Pons (tissue), 1 donor: ENCODE measurements around the gene ZBP1.

ENCODE experiments used
- DNase-seq: peaks from one replicate; pipeline ENCODE4 v3.0.0-alpha.2; 2016; ENCODE audit warnings: low spot score

The ZBP1 gene, protein sequence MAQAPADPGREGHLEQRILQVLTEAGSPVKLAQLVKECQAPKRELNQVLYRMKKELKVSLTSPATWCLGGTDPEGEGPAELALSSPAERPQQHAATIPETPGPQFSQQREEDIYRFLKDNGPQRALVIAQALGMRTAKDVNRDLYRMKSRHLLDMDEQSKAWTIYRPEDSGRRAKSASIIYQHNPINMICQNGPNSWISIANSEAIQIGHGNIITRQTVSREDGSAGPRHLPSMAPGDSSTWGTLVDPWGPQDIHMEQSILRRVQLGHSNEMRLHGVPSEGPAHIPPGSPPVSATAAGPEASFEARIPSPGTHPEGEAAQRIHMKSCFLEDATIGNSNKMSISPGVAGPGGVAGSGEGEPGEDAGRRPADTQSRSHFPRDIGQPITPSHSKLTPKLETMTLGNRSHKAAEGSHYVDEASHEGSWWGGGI

GRCh38 chr20:57620274-57620990, at the start of gene ZBP1:
ZBP1 (minus strand) TSS chr20:57620426; CDS start chr20:57620295, 131 bp downstream.
- no peak for DNase-seq

- no peak for DNase-seq
These were observed 49.4 kb upstream of the ZBP1 start for GRCh38 chr20:57669632-57670031.

DNA sequence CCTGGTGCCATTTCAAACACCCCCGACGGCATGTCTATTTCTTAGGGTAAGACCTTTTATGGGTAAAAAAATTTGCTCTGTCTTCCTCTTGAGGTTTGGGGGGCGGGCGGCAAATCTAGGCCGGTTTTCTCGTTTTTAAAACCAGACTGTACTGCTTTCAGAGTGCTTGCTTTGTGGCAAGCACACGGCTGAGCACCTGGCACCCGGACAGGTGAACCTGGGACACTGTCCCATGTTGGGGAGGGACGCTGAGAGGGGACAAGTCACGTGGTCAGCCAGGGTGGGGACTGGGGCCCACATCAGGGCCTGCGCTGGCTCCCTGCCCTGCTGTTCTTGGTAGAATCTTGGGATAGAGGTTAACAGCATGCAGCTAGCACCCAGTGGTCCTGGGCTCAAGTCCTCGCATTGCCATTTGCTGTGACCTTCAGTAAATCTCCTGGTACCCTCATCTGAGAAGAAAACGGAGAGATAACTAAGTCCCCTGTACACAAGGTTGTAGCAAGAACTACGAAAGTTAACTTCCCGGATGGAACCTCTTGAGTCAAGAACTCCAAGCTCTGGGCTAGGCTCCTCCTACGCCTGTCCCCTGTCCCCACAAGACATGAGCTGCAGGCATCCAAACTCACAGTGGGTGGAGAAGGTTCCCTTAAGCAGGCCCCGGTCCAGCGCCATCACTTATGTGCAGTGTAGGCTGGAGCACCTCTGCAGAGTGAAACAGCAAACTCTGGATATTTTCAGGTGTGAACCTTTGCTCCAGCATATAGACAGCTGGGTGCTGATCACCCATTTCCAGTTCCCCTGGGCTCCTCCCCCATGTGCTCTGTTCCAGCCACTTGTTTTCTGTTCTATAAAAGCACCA, 47.9 kb upstream of the ZBP1 start:
- no peak for DNase-seq

DNA sequence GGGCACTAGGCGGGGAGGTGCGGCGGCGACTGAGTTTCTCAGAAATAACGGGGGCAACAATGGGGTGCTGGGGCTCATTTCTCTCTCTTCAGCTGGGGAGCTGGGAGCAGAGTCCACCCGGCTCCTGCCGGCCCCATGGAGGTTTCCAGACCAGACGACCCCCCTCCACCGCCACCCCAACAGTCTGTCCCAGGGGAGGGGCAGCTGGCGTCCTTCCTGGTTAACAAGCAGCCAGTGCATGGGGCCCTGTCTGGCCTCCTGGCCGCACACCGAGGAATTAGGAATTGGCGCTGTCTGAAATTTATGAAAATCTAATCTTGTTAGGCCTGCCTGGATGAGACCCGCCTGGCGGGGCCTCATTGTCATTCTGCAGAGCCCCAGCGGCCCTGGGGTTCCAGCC, 47.2 kb upstream of the ZBP1 start:
- DNase-seq: no peak

DNA sequence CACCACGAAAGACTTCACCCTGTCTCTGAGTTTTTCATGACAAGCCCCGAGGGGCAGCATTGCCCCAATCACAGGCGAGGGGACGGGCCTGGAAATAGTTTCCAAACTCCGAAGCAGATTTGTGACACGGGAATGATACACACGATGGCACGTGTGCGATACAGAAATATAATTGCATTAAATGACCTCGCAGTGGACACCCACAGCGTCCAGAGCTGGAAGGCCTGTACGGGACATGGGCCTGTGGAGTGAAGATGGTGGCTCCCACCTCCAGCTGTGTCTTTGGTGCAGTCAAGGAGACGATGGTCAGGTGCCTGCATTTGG, 46.6 kb upstream of the ZBP1 start:
- no peak for DNase-seq

GRCh38 chr20:57666106-57666833, 46.0 kb upstream of the ZBP1 start:
- DNase-seq: no peak

GRCh38 chr20:57665589-57665971, 45.4 kb upstream of the ZBP1 start:
- no peak for DNase-seq

DNA sequence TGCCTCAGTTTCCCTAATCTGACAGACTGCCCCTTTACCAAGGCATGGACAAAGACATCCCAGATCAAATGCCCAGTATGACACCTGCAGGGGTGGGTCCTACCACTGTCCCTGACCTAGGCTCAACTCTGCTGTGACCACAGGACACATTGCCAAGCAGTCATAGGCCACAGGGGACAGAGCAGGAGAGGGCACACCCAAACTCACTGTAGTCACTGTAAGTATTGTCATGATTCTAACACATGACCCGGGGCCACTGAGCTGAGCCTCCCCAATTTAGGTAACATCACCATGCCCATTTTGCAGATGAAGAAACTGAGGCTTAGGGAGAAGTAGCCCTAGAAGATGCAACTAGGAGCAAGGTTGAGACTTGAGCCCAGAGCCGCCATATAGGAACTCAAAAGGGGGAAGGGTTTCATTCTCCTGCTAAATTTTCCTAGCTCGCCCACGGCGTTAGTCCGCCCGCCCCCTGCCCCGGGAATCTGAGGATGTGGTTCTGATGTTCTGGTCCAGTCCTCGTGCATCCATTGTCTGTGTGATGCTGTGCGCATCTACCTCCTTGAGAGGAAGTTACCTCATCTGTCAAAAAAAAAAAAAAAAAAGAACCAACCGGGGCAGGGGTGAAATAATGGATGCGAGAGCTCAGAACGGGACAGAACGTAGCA, 44.8 kb upstream of the ZBP1 start:
- DNase-seq: no peak

DNA sequence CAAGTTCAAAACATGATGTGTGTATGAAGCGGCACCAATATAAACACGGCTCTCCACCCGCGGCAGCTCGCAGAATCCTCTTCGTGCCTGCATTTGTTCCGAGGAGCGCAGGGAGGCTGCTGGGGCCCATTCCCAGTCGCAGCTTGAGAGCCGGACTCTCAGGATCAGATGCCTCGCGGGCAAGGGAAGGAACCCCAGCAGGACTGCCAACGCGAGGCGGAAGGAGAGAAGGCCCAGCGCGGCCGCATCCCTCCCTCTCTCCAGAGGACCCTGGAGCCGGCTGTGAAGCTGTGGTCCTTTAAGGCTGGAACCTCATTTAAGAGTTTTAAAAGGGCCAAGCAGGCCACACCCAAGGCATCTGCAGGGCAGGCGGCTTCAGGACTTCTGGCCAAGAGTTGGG, 44.2 kb upstream of the ZBP1 start:
- no peak for DNase-seq

- no peak for DNase-seq
These were observed 43.6 kb upstream of the ZBP1 start for GRCh38 chr20:57663681-57664451.

- DNase-seq: no peak
These were observed 43.0 kb upstream of the ZBP1 start for GRCh38 chr20:57663241-57663640.

DNA sequence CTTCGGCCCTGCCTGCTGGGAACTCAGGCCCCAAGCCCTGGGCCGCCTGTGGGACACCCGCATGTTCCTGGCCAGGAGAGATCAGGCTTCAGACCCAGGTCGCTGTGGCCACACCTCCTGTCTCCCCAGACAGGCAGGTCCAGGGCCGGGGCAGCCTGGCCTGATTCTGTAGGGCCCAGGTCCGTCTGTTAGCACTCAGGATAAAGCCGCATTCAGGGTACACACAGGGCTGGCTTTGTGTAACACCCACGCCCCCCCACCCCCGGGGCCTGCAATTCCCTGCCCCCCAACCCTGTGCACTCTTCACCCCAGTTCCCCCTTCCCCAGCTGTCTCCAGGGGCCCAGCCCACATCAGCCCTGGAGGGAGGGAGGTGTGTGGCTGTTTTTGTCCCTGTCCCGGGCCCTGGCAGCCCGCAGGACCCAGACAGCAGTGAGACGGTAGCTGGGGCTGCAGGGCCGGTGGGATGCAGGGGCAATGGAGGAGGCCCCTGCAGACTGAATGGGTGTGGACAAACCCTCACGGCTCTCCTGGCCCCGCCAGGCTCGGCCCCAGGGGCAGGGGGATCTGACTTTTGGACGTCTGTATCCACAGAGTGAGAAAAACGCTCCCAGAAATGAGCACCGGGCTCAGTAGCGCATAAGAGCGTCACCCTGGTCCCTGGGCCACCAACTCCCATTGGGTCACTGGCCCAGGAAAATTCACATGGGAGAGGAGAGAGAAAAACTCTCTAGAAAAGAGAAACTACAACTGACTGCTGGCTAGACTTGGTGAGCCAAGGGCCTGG, 42.4 kb upstream of the ZBP1 start:
- DNase-seq: no peak

DNA sequence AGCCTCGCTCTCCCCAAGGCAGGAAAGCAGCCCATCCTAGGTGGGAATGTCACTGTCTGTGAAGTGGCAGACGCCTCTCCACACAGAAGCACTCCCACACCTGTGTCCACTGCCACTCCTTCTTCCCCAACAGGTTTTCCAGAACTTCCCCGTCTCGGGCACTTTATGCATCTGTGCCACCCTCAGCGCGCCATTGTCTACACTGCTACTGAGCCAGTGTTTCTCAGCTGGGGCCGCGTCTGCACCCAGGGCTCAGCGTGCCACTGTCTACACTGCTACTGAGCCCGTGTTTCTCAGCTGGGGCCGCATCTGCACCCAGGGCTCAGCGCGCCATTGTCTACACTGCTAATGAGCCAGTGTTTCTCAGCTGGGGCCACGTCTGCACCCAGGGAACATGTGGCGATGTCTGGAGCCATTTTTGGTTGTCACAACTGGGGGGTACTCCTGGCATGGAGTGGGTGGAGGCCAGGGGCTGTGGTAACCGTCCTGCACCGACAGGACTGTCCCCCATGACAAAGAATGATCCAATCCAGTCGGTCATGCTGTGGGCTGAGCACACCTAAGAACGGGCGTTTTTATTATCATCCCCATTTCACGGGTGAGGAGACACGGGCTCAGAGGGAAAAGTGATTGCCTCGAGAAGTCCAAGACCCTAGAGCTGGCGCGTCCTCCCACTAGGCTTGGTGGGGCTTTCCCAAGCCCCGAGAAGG, 41.7 kb upstream of the ZBP1 start:
- no peak for DNase-seq

- DNase-seq: no peak
These were observed 40.9 kb upstream of the ZBP1 start for GRCh38 chr20:57660922-57661745.

DNA sequence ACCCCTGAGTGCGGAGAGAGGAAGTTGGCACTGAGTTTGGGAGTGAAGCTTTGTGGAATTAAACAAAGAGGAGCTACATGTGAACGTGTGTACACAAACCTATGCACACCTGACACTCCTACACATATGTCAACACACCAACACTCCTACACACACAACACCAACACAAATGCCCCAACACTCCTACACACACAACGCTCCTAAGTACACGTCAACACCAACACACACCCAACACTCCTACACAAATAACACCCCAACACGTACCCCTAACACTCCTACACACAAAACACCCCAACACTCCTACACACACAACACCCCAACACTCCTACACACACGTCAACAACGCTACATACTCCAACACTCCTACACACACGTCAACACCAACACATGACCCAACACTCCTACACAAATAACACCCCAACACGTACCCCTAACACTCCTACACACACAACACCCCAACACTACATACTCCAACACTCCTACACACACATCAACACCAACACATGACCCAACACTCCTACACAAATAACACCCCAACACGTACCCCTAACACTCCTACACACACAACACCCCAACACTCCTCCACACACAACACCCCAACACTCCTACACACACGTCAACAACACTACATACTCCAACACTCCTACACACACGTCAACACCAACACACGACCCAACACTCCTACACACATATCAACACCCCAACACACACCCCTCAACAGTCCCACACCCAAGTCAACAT, 40.1 kb upstream of the ZBP1 start:
- DNase-seq: no peak

- DNase-seq: no peak
These were observed 39.4 kb upstream of the ZBP1 start for GRCh38 chr20:57659517-57660180.
